ENCODE data around the gene PTPN23.
"Not testable (repeated sequence)": the region's sequence is repeated elsewhere in the genome, so short reads cannot be mapped to it uniquely, and the experiment has no call there.

PTPN23 gene

GRCh38 chr3:47452453-47453215 lies 71.8 kb downstream of the PTPN23 start:
- no peak for DNase-seq

- no peak for DNase-seq
These were observed 75.1 kb downstream of the PTPN23 start for GRCh38 chr3:47455806-47456452.

GRCh38 chr3:47456984-47457383 lies 76.2 kb downstream of the PTPN23 start:
- no peak for DNase-seq

DNA sequence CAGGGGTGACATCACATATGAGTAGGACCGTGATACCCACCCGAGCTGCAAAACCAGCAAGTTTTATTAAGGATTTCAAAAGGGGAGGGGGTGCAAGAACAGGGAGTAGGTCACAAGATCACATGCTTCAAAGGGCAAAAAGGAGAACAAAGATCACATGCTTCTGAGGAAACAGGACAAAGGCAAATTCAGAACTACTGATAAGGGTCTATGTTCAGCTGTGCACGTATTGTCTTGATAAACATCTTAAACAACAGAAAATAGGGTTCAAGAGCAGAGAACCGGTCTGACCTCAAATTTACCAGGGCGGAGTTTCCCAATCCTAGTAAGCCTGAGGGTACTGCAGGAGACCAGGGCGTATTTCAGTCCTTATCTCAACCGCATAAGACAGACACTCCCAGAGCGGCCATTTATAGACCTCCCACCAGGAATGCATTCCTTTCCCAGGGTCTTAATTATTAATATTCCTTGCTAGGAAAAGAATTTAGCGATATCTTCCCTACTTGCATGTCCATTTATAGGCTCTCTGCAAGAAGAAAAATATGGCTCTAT lies 78.8 kb downstream of the PTPN23 start:
- DNase-seq, result not testable (repeated sequence)

Data from NCI-H2171 (cell line).